HG02870 (cell line): ENCODE measurements around the gene GTF2H4.
"Not testable (repeated sequence)": the region's sequence is repeated elsewhere in the genome, so short reads cannot be mapped to it uniquely, and the experiment has no call there.

Source experiments
- ATAC-seq: cut with Tn5 transposase; IDR thresholded peaks from one replicate; pipeline ENCODE4 v1.9.1; 2021; ENCODE audit warnings: mild to moderate bottlenecking, moderate library complexity; ENCODE audit not compliant: unreplicated experiment

Gene GTF2H4

DNA sequence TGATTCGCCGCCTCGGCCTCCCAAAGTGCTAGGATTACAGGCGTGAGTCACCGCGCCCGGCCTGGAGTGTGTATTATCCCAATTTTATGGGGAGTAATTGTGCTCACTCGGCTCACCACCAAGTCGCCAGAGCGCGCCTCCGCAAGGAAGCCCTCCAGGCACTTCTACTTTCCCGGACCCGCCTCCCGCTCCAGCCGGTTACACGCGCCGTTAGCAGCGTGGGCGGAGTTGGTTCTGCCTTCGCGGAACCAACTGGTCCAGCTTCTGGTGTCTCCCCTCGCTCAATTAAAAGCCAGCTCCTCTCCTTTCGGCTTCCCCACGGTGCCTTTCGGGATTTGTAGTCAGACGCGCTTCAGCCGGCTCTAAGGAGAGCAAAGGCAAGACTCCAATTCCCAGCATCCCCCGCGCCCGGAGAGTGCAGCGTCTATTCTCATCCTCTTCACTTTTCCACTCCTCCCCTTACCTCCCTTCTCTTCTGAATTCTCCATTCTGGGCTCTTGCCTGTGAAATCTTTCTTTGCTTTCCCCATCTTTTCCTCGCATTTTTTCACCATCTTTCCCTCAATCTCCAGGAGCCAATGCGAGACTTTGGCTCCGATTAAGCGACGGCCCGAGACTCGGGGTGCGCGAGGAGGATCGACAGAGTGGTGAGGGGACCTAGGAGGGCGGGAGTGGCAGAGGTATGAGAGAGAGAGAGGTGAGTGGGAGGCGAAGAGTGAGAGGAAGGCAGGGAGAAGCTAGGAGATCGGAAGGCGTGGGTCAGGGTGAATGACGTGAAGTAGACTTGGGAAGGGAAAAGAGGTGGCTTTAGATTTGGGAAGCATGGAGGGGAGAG lies at the start of gene GTF2H4:
Gene GTF2H4, plus strand, starts transcription at position 450 of the 834 bp plus-strand sequence.
- peak; percentile 94 for ATAC-seq

DNA sequence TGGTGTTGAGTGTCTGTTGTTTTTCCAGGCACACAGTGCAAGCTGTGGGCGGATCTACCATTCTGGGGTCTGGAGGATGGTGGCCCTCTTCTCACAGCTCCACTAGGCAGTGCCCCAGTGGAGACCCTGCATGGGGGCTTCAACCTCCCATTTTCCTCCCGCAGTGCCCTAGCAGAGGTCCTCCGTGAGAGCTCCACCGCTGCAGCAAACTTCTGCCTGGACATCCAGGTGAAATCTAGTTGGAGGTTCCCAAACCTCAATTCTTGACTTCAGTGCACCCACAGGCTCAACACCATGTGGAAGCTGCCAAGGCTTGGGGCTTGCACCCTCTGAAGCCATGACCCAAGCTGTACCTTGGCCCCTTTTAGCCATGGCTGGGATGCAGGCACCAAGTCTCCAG lies 48.3 kb upstream of the GTF2H4 start:
- not testable (repeated sequence) for ATAC-seq

DNA sequence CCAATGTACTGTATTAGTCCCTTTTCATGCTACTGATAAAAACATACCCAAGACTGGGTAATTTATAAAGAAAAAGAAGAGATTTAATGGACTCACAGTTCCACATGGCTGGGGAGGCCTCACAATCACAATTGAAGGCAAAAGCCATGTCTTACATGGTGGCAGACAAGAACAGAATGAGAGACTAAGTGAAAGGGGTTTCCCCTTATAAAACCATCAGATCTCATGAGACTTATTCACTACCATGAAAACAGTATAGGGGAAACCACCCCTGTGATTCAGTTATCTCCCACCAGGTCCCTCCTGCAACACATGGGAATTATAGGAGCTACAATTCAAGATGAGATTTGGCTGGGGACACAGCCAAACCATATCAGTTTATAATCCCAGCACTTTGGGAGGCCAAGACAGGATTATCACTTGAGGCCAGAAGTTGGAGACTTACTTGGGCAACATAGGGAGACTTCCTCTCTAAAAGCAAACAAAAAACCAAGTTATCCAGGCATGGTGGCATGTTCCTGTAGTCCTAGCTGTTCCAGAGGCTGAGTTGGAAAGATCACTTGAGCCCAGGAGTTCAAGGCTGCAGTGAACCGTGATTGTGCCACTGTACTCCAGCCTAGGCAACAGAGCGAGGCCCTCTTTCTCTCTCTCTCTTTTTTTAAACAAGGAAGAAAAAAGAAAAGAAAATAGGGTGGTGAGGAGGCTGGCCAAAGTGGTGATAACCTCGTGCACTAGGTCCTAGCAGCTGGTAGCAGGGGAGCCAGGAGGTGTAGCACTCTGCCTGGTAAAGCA lies 46.6 kb upstream of the GTF2H4 start:
- no peak for ATAC-seq

DNA sequence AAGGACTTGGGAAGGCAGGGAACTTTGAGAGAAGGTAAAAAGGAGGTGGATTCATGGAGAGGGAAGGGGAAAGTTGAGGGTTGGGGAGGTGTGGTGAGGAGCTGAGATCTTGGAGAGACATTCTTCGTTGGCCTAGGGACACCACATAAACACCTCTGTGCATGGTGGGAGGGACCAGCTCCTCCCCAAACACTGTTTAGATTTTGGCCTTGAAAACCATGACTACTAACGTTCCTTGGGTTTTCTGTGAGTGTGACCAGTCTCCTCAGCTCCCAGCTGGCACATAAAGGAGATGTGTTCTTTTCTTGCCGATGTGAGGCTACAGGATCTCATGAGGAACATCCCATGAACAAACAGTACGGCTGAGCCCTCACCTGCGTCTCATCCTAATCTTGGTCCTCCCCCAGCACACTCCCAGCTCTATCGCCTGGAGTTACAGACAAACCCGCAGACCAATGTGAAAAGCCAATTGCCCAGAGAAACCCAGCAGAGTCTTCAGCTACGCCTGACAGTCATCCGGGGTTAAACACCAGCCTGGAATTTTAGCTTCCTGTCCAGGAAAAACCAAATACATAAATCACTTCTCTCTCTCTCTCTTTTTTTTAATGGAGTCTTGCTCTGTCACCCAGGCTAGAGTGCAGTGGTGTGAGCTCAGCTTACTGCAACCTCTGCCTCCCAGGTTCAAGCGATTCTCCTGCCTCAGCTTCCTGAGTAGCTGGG lies 45.7 kb upstream of the GTF2H4 start:
- no peak for ATAC-seq

DNA sequence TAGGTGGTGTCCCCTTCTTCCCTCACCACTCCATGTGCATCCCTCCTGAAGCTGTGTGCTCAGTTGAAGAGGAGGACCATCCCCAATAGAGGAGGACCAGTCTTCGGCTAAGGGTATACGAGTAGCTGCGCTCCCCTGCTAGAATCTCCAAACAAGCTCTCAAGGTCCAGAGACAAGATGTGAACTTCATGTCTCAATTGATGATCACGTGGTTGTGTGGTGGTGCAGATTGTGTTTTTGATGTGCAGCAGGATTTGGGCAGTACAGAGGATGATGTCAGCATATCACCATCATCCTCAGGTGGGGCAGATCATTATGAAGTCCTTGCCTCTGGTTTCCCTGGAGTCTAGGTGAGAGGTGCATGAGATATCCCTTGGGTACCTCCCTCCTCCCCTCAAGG lies 43.7 kb upstream of the GTF2H4 start:
- no peak for ATAC-seq

DNA sequence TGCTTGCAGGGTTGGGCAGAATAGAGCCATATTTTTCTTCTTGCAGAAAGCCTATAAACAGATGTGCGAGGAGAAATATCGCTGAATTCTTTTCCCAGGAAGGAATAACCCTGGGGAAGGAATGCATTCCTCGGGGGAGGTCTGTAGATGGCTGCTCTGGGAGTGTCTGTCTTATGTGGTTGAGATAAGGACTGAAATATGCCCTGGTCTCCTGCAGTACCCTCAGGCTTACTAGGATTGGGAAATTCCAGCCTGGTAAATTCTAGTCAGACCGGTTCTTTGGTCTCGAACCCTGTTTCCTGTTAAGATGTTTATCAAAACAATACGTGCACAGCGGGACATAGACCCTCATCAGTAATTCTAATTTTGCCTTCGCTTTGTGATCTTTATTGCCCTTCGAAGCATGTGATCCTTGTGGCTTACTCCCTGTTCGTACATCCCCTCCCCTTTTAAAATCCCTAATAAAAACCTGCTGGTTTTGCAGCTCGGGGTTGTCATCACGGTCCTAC lies 38.7 kb upstream of the GTF2H4 start:
- not testable (repeated sequence) for ATAC-seq

DNA sequence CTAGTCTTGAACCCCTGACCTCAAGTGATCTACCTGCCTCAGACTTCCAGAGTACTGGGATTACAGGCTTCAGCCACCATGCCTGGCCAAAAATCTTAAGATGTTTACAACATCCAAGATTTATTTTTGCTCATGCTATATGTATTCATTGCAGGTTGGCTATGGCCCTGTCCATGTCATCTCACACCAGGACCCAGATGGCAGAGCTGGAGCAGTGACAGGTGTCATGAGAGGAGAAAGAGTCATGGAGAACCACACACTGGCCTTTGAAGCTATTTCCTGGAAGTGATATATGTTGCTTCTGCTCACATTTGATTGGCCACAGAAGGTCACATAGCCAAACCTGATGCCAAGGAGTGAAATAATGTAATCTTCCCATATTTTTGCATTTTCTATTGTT lies 37.5 kb upstream of the GTF2H4 start:
- ATAC-seq = no peak

DNA sequence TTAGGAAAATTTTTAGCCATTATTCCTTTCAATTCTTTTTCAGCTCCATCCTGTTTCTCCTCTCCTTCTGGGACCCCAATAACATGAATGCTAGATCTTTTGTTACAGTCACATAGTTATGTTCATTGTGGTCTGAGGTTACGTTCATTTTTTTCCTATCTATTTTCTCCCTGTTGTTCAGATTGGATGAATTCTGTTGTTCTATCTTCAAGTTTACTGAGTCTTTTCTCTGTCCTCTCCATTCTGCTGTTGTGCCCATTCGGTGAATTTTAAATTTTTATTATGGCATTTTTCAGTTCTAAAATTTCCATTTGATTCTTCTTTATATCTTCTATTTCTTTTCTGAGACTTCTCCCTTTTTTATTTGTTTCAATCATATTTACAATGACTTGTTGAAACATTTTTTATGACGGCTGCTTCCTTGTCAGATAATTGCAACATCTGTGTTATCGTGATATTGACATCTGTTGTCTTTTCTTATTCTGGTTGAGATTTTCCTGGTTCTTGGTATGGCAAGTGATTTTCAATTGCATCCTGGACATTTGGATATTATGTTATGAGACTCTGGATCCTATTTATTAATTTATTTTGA lies 36.3 kb upstream of the GTF2H4 start:
- ATAC-seq = no peak

DNA sequence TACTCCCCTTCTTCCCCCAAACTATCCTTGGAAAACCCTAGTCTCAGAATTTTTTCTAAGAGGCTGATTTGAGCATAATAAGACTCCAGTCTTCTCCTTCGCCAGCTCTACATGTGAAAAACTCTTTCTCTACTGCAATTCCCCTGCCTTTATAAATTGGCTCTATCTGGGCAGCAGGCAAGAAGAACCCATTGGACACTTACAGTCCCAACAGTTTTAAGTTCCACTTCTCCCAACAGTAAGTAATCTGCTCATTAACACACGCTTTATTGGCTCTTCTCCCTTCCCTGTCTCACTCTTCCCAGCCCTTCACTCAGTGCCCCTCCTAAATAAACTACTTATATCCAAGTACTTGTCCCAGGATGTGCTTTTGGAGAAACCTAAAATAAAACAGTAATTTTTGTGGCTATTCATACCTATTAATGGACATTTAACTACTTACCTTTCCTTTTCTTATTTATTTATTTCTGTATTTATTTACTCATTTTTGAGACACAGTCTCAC lies 34.8 kb upstream of the GTF2H4 start:
- no peak for ATAC-seq

DNA sequence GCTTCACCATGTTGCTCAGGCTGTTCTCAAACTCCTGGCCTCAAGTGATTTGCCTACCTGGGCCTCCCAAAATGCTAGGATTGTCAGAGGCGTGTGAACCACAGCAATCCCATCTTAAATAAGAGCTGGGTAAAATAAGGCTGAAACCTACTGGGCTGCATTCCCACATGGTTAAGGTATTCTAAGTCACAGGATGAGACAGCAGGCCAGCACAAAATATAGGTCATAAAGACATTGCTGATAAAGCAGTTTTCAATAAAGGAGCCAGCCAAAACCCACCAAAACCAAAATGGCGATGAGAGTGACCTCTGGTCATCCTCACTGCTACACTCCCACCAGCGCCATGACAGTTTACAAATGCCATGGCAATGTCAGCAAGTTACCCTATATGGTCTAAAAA lies 34.2 kb upstream of the GTF2H4 start:
- ATAC-seq = not testable (repeated sequence)

DNA sequence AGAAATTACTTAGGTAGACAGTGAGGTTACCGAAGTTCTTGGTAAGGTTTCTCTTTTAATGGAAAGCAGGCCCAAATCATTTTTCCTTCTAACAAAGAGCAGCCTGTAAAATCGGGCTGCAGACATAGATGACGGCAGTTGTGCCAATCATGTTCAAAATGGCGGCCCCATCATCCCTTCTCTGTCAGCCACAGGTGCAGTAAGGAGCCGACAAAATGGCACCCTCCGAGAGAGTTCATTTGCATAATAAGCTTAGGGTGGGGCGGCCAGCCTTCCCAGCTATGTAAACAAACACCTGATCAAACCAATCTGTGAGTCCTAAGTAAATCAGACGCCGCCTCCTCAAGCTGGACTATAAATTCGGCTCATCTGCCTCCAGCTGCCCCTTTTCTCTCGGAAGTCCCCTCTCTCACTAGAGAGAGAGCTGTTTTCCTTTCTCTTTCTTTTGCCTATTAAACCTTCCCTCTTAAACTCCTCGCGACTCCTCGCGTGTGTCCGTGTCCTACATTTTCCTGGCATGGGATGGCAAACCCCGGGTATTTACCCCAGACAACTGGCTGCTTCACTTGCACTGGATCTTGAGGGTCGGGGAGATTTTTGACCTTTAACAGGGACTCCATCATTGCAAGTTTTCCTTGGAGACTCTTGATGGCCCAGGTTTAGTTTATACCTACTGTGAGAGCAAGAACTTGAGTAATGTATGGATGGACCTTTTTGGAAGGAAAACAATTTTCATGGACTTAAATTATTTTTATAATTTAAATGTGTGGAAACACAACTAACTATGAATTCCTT lies 32.6 kb upstream of the GTF2H4 start:
- ATAC-seq = no peak

DNA sequence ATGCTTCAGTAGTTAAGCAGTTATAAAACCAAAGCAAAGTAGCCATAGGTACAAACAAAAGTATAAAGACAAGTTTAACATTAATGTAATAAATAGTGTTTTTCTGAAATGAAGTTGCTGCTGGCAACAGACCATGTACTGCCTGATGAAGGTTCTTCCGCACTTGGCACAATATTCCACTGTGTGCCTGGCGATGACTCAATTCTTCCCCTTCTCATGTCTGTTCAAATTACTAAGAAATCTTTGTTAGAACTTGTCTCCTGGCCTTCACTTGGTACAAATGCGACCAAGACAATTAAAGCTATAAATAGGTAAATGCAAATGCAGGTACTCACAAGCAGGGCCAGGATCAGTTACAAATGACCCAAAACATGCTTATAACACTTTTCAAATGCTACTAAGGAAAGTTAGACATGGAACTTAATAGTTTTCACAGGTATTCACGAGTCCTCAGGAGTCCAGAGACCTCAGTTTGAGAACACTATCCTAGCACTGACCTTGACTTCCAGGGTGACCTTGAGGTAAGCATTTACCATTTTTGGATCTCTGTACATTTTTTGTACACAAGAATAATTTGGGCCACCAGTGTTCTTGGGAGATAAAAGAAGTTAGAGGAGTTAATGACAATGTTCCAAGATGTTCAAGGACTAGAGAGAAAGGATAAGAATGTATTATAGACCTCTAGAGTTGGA lies 31.8 kb upstream of the GTF2H4 start:
- ATAC-seq = no peak

DNA sequence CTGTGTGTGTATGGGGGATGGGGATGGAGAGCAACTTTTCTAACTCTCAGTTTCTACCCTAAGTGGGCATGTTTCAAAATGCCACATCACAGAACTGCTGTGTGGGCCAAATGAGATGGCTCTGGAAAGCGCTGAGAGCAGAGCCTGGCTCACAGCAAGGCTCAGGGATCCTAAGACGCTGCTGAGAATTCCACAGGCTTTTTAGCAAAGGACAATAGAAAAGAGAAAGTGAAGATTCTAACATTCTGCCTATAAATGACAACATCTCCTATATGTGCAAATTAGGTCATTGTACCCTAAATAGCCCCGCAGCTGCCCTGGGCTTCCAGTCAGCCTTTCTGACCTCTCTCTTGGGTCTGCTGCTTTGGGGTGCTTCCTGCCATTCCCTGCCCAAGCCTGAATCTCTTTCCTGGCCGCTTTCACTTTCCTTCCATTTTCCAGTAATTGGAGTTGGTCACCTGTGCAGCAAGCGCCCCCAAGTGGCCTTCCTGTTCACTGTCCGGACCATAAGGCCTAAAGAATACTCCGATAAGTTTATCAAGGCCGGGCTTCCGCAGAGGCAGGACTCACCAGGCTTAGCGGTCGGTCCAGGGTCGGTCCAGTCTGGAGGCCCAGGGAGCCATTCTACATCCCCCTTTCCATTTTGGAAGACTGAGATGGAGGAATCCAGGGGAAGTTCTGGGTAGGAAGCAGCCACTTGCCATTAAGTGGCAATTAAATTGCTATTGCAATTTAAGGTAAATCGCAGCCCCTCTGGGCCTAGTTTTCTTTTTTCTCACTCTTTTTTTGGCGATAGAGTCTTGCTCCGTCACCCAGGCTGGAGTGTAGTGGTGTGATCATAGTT lies 30.4 kb upstream of the GTF2H4 start:
- no peak for ATAC-seq

DNA sequence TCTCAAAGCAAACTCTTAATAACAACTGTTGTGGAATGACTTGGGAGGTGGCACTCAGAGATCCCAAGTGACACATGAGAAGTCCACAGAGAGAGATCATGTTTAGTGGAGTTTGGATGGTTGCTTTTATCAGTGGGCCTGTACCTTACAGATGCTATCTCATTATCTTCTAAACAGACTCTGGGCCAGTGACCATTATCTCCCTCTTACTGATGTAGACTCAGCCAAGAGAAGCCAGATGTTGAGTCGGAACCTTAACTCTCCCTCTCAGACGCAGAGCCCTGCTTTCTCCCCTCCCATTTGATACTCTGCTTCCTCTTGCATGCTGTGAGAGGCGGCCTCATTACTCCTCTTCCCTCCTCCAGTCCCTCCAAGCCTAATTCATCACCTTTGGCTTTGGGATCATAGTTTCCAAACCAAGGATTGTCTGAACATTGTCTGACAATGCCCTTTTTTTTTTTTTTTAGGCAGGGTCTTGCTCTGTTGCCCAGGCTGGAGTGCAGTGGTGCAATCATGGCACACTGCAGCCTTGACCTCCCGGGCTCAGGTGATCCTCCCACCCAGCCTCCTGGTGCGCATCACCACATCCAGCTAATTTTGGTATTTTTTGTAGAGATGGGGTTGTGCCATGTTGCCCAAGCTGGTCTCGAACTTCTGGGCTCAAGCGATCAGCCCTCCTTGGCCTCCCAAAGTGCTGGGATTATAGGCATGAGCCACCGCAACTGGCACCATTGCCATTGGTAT lies 28.2 kb upstream of the GTF2H4 start:
- no peak for ATAC-seq

DNA sequence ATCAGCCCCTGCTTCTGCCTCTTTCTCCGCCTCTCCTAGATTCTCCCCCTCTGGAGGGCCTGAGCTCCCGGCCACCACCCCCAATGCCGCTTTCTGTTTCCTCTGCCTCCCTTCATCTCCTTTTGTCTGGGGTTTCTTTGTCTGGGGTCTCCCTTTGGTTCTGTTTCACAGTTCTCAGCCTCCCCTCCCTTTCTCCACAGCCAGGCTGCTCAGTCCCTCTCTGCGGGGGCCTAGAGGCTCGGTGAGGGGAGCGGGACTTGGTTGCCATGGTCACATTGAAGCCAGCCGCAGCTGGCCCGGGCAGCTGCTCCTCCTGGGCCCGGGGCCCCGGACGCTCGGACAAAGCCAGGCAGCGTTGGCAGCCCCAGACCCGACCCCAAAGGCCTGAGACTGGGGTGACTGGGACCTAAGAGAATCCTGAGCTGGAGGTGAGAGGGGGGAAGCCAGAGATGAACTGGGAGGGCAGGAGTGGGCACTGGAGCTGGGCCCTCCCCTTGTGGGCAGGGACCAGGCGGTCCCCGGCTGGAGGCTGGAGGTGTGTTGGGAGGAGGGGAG lies 27.2 kb upstream of the GTF2H4 start:
- ATAC-seq = no peak

DNA sequence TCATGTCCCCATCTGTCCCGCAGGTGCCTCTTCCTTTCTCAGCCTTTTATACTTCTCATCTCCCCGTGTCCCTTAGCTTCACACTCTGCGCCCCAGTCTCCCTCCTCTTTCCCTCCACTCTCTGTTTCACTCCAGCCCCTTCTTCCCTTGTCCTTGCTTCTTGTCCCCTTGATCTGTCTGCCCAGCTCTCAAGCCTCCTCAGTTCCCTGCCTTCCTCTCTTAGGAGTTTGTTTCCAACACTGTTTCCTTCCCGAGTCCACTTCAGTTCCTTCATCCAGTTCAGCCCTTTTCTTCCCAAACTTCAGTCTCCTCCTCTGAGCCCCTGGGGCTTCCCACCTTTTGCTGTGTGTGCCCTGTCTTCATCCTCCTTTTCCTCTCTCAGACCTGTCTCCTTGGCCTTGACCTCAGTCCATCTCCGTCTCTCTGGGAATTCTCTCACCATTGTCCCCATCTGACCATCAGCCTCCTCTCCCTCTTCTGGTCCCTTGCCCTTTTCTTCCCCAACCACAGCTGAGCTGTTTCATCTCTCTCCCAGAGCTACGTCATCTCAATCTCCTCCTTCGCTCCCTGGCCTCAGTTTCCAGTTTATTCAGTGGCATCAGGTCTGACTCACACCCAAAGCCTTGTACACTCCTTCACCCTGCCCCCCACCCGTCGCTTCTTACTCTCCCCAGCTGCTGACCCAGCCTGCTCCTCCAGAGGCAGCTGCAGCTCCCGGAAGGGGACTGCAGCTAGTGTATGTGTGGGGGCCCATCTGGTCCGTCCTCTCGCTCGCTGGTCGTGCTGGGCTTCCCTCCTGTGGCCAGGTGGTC lies 26.4 kb upstream of the GTF2H4 start:
- no peak for ATAC-seq
